Erythroblast (primary cell): ENCODE results near the gene RAB31.

Experiments
- GATA1 ChIP-seq: IDR thresholded peaks from 2 replicates; pipeline ENCODE4 v1.6.1; 2011; ENCODE audit warnings: low read depth, mild to moderate bottlenecking, control low read depth, low read length, moderate library complexity
- POLR2A ChIP-seq: IDR thresholded peaks from 2 replicates; pipeline ENCODE4 v1.6.1; 2011; ENCODE audit warnings: mild to moderate bottlenecking, low read length

DNA sequence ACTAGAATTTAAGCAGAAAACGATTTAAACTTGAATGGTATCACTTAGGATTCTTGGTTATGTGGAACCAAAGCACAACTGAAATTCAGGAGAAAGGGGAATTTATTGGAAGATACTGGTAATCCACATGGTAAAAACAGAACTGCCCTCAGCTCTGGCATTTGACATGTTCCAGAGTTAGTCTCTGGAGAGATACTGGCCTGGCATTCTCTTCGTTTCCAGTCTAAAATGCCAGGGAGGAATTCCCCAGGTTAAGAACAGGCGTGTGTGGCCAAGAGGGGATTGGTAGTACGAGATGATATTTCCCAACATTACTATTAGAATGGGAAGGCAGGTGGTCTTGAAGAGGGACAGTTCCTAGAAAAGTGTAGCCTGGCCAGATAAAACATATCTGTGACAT, 109.2 kb downstream of the RAB31 start:
- TF ChIP-seq POLR2A (no peak), GATA1 (no peak)
